ENCODE results near the gene PIK3R4.

DNA sequence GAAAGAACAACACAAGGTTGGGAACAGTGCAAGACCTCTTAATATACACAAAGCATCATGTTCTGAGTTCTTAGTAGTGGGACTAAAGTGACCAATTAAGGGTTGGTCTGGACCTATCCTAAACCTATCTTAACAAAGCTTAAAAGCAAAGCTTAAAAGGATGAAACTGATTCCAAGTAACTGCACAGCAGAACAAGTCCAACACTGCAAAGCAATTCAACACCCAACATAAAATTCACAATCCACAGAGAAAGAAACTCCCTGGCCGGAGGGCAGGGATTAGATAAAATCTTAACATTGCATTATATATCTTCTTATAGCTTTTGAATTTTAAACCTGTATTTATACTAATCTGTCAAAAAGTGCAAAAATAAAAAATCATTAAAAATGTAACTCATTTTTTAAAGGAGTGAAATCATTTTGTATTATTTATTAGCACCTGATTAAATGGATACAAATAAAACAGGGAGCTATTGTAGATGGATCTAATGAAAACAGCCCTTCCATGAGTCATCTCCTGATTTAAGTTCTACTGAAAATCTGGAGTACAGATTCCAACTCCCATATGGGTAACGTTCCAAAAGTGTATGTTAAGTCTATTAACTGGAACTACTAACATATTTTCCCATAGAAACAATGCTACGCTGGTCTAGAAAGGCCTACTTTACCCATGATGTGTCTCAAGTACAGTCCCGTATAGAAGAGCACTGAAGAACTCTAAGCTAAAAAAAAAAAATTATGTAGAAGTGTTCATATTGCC, 34.9 kb downstream of the PIK3R4 start:
- TF ChIP-seq, protein P1, sequence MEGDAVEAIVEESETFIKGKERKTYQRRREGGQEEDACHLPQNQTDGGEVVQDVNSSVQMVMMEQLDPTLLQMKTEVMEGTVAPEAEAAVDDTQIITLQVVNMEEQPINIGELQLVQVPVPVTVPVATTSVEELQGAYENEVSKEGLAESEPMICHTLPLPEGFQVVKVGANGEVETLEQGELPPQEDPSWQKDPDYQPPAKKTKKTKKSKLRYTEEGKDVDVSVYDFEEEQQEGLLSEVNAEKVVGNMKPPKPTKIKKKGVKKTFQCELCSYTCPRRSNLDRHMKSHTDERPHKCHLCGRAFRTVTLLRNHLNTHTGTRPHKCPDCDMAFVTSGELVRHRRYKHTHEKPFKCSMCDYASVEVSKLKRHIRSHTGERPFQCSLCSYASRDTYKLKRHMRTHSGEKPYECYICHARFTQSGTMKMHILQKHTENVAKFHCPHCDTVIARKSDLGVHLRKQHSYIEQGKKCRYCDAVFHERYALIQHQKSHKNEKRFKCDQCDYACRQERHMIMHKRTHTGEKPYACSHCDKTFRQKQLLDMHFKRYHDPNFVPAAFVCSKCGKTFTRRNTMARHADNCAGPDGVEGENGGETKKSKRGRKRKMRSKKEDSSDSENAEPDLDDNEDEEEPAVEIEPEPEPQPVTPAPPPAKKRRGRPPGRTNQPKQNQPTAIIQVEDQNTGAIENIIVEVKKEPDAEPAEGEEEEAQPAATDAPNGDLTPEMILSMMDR (IDR thresholded peaks at IDR 0.05; ENCODE audit: insufficient read depth, low read length, poor library complexity, severe bottlenecking), result no peak
- no peak for TF ChIP-seq EZH2phosphoT487 (conservative IDR thresholded peaks at IDR 0.05; ENCODE audit: low read length)
